Astrocyte of the spinal cord (primary cell): ENCODE measurements around the gene DMRTB1.

Experiments used
- DNase-seq: peaks from one replicate; pipeline ENCODE4 v3.0.0; 2011; ENCODE audit warnings: low read depth, low spot score
- H3K4me3 ChIP-seq: 2 replicates; pipeline ENCODE4 v1.5.1; 2011; ENCODE audit warnings: low read depth, mild to moderate bottlenecking, low read length, moderate library complexity
- in situ Hi-C: cut with HindIII; loops from 2 replicates; pipeline ENCODE4 v1.10.0; 2017; ENCODE audit warnings: low sequenced_read_pairs
- TF ChIP-seq, protein P1 (sequence below): IDR thresholded peaks from 2 replicates; pipeline ENCODE4 v1.5.1; 2012; ENCODE audit warnings: low read depth, mild to moderate bottlenecking, low read length, inconsistent platforms

The DMRTB1 gene

DNA sequence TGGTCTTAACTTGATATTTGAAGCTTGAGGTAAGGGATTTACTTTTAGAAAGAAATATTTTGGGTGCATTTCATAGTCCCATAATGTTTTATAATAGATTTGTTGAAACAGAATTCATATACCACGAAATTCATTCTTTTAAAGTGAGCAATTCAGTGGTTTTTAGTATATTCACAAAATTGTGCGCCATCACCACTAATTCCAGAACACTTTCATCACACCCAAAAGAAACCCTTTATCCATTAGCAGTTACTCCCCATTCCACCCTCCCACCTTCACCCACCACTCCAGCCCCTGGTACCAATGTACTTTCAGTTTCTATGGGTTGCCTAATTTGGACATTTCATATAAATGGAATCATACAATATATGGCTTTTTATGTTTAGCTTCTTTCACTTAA lies 38.9 kb upstream of the DMRTB1 start:
- in situ Hi-C loops, result no loop called here
- H3K4me3 ChIP-seq, result no peak overlapping the region
- TF ChIP-seq, protein P1, sequence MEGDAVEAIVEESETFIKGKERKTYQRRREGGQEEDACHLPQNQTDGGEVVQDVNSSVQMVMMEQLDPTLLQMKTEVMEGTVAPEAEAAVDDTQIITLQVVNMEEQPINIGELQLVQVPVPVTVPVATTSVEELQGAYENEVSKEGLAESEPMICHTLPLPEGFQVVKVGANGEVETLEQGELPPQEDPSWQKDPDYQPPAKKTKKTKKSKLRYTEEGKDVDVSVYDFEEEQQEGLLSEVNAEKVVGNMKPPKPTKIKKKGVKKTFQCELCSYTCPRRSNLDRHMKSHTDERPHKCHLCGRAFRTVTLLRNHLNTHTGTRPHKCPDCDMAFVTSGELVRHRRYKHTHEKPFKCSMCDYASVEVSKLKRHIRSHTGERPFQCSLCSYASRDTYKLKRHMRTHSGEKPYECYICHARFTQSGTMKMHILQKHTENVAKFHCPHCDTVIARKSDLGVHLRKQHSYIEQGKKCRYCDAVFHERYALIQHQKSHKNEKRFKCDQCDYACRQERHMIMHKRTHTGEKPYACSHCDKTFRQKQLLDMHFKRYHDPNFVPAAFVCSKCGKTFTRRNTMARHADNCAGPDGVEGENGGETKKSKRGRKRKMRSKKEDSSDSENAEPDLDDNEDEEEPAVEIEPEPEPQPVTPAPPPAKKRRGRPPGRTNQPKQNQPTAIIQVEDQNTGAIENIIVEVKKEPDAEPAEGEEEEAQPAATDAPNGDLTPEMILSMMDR, result no peak
- DNase-seq, result no peak

DNA sequence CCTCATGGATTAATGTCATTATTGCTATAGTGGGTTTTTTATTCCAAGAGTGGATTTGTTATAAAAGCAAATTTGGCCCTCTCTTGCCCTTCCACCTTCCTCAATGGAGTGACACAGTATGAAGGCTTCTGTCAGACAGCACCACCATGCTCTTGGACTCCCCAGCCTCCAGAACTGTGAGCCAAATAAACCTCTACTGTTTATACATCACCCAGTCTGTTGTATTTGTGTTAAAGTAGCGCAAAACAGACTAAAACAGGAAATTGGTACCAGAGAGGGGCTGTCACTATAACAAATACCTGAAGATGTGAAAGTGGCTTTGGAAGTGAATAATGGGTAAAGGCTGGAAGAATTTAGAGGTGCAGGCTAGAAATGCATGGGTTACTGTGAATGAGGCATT lies 38.0 kb upstream of the DMRTB1 start:
- TF ChIP-seq, protein P1, result no peak
- in situ Hi-C loops, result no loop called here
- DNase-seq, result no peak
- no peak overlapping the region for H3K4me3 ChIP-seq

DNA sequence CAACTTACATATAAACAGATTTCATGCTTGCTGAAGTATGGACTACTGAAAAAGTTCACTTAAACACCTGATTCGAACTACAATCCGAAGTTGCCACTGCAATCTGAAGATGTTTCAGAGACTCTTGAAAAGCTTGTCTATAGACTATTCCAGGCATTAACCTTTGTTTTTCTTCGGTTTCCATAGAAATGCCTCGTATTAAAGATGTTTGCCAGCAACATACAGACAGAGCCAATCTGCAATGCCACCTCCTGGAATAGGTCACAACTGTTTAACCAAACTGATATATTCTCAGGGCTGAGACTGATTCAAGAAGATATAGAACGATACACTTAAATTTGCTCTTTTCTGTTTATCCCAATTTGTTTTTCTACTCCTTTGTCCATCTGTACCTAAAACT lies 28.9 kb upstream of the DMRTB1 start:
- DNase-seq, result peak; percentile 25
- TF ChIP-seq, protein P1, result no peak
- H3K4me3 ChIP-seq, result no peak overlapping the region
- in situ Hi-C loops, result no loop called here

DNA sequence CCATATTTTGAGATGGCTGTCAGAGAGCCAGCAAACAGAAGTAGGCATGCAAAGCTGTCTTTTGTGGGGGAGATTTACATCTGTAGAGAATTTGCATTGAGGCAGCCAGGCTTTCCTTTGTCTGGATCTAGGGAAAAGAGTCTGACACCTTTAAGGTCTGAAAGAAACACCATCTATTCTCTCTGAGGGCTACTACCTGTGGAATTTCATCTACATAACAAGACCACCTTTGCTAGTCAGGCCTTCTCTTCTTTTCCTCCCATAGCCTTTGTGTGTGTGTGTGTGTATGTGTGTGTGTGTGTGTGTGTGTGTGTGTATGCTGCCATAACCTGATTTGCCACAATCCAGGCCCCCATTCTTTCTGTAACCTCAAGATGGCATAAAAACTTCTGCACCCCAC lies 28.4 kb upstream of the DMRTB1 start:
- in situ Hi-C loops, result no loop called here
- TF ChIP-seq, protein P1, result no peak
- no peak for DNase-seq
- no peak overlapping the region for H3K4me3 ChIP-seq

DNA sequence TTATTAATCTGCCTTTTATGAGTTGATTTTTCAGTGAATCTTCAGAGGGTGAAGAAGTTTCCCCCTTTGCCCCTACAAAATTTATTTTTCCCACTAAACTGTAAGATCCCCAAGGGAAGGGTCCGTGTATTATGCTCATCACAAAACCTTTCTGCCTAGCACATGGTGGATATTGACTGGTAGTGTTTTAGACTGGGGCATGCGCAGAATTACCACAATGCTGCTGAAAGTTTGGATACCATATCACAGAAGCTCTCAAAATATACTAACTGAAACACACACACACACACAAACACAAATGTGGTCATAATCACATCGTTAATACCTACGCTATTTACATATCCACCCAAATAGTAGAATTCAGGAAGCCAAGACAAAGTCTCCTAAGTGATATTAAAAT lies 28.0 kb upstream of the DMRTB1 start:
- in situ Hi-C loops, result no loop called here
- TF ChIP-seq, protein P1, result no peak
- no peak overlapping the region for H3K4me3 ChIP-seq
- no peak for DNase-seq

DNA sequence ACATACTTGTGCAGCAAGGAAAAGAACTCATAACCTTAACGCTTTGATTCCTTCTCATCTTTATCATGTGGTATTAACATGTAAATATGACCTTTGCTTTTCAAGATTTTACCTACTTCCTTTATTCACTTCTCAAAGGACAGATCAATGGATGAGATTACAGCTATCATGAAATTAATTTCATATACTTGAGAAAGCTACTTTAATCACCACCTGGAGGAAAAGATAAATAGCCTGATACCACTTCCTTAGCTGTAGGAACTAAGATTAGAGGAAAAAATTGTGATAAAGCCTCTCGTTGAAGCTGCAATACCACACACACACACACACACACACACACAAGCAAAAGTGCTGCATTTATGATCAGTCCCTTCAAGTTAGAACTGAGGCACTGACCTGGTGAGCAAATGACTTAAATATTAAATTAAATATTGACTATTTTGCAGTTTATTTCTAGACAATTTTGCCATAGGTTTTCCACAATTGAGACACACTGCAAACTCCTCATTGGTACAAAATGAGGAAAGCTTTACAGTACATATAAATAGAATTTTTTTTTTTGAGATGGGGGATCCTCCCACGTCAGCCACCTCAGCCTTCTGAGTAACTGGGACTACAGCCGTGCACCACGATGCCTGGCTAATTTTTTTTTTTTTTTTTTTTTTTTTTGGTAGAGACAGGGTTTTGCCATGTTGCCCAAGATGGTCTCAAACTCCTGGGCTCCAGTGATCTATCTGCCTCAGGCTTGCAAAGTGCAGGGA lies 27.2 kb upstream of the DMRTB1 start:
- in situ Hi-C loops, result no loop called here
- DNase-seq, result no peak
- H3K4me3 ChIP-seq, result no peak overlapping the region
- TF ChIP-seq, protein P1, result no peak
